ENCODE data around the gene CFAP65.

DNA sequence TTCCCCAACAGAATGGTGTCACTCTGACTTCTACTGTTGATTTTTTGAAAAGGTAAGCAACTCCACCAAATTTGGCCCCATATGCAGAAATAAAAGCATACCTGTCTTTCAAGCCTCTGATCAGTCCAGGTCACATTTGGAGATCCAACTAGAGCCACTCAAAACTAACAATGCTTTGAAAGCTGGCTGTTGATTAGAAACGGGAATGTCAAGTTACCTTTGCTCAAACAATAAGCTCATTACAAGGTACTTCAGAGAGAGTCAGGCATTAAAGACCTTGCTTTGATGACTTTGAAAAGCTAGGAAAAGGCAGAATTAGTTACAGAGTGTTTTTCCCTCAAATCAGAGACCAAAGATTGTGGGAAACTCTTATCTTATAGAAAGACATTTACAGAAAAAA is 24.2 kb upstream of the CFAP65 start:
- TF ChIP-seq, protein P1, sequence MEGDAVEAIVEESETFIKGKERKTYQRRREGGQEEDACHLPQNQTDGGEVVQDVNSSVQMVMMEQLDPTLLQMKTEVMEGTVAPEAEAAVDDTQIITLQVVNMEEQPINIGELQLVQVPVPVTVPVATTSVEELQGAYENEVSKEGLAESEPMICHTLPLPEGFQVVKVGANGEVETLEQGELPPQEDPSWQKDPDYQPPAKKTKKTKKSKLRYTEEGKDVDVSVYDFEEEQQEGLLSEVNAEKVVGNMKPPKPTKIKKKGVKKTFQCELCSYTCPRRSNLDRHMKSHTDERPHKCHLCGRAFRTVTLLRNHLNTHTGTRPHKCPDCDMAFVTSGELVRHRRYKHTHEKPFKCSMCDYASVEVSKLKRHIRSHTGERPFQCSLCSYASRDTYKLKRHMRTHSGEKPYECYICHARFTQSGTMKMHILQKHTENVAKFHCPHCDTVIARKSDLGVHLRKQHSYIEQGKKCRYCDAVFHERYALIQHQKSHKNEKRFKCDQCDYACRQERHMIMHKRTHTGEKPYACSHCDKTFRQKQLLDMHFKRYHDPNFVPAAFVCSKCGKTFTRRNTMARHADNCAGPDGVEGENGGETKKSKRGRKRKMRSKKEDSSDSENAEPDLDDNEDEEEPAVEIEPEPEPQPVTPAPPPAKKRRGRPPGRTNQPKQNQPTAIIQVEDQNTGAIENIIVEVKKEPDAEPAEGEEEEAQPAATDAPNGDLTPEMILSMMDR (IDR thresholded peaks at IDR 0.05): no peak
- no peak for TF ChIP-seq POLR2A (IDR thresholded peaks at IDR 0.05; ENCODE audit: low read depth)
- no peak for TF ChIP-seq POLR2AphosphoS5 (IDR thresholded peaks at IDR 0.05)
- no peak for TF ChIP-seq EP300 (IDR thresholded peaks at IDR 0.05)
